Breast epithelium (tissue), 4 donors: ENCODE results near the gene MFRP. TPM values are rescaled to one million over a fixed set of nuclear protein-coding genes. Genes with fewer than 3 reads are reported as not detected.

Experiments used
- DNase-seq, 2 donors: peaks; one replicate each; pipeline ENCODE4 v3.0.0-alpha.2; 2019; ENCODE audit warnings: low spot score in 2 of 2
- H3K27ac ChIP-seq, 2 donors: fragments of 200-600 bp; sonication (generic) in 1 of 2; one replicate each; pipeline ENCODE4 v1.5.1; 2016 to 2019; ENCODE audit warnings: mild to moderate bottlenecking in 1 of 2
- H3K27me3 ChIP-seq, 2 donors: fragments of 200-600 bp; sonication (generic) in 1 of 2; one replicate each; pipeline versions ENCODE4 v1.5.1 to v1.6.0; 2017 to 2019; ENCODE audit warnings: control low read depth in 1 of 2, mild to moderate bottlenecking in 1 of 2
- H3K36me3 ChIP-seq: fragments of 200-600 bp; one replicate; pipeline ENCODE4 v1.5.1; 2019
- H3K4me1 ChIP-seq, 2 donors: fragments of 200-600 bp; sonication (generic); one replicate each; pipeline ENCODE4 v1.5.1; 2016 to 2019; ENCODE audit warnings: control low read depth in 1 of 2
- H3K4me3 ChIP-seq, 3 donors: fragments of 200-600 bp; sonication (generic); 1 replicate in 2 of 3; 2 replicates in 1 of 3; pipeline ENCODE4 v1.5.1; 2016 to 2019; ENCODE audit warnings: mild to moderate bottlenecking in 3 of 3, moderate library complexity in 2 of 3
- H3K9me3 ChIP-seq, 2 donors: fragments of 200-600 bp; sonication (generic) in 1 of 2; one replicate each; pipeline ENCODE4 v1.5.1; 2016 to 2019; ENCODE audit warnings: control low read depth in 1 of 2
- POLR2A ChIP-seq: fragments of 450-650 bp; IDR thresholded peaks from one replicate; pipeline ENCODE4 v1.6.1; 2016; ENCODE audit warnings: antibody characterized with exemption, mild to moderate bottlenecking, moderate library complexity
- POLR2AphosphoS5 ChIP-seq, 3 donors: sonication (generic); formaldehyde crosslinking; IDR thresholded peaks; one replicate each; pipeline ENCODE4 v1.6.1; 2017; ENCODE audit warnings: antibody characterized with exemption in 3 of 3
- intact Hi-C: fragments of 100-400 bp; cut with DNase I; formaldehyde crosslinking; loops from one replicate; pipeline ENCODE4 v1.15.1; 2023; ENCODE audit warnings: low total_unique reads
- total RNA-seq, 3 donors: library from RNA; depleted of rRNA; stranded (reverse); fragments of >200 nt; gene quantifications; one replicate each; pipeline ENCODE4 v1.1.0, GENCODE V29; 2016
- TF ChIP-seq, protein P1 (sequence below), 3 donors: fragments of 450-650 bp; IDR thresholded peaks; one replicate each; pipeline ENCODE4 v1.5.1; 2016 to 2017; ENCODE audit warnings: antibody characterized with exemption in 3 of 3, mild to moderate bottlenecking in 3 of 3, moderate library complexity in 3 of 3

The MFRP gene
- total RNA-seq, 3 donors from 2014 or later = 0.16 TPM; not detected in 2

- TF ChIP-seq, protein P1, sequence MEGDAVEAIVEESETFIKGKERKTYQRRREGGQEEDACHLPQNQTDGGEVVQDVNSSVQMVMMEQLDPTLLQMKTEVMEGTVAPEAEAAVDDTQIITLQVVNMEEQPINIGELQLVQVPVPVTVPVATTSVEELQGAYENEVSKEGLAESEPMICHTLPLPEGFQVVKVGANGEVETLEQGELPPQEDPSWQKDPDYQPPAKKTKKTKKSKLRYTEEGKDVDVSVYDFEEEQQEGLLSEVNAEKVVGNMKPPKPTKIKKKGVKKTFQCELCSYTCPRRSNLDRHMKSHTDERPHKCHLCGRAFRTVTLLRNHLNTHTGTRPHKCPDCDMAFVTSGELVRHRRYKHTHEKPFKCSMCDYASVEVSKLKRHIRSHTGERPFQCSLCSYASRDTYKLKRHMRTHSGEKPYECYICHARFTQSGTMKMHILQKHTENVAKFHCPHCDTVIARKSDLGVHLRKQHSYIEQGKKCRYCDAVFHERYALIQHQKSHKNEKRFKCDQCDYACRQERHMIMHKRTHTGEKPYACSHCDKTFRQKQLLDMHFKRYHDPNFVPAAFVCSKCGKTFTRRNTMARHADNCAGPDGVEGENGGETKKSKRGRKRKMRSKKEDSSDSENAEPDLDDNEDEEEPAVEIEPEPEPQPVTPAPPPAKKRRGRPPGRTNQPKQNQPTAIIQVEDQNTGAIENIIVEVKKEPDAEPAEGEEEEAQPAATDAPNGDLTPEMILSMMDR (IDR thresholded peaks at IDR 0.05) = no peak
- no peak for TF ChIP-seq POLR2A
- no peak for TF ChIP-seq POLR2AphosphoS5 (IDR thresholded peaks at IDR 0.05)
- no peak for DNase-seq
- Histone ChIP-seq H3K27ac (peak overlapping the region; percentile 90 to 96), H3K27me3 (peaks cover 0 to 3% of the 10 kb centered on the region in 2 donors), H3K9me3 (no peaks in the 10 kb centered on the region), H3K4me1 (peaks cover 5 to 15% of the 10 kb centered on the region in 2 donors), H3K36me3 (no peaks in the 10 kb centered on the region), H3K4me3 (no peak overlapping the region)
- intact Hi-C loops = no loop called here
Observed at GRCh38 chr11:119322360-119322739, 24.2 kb downstream of the MFRP start.

DNA sequence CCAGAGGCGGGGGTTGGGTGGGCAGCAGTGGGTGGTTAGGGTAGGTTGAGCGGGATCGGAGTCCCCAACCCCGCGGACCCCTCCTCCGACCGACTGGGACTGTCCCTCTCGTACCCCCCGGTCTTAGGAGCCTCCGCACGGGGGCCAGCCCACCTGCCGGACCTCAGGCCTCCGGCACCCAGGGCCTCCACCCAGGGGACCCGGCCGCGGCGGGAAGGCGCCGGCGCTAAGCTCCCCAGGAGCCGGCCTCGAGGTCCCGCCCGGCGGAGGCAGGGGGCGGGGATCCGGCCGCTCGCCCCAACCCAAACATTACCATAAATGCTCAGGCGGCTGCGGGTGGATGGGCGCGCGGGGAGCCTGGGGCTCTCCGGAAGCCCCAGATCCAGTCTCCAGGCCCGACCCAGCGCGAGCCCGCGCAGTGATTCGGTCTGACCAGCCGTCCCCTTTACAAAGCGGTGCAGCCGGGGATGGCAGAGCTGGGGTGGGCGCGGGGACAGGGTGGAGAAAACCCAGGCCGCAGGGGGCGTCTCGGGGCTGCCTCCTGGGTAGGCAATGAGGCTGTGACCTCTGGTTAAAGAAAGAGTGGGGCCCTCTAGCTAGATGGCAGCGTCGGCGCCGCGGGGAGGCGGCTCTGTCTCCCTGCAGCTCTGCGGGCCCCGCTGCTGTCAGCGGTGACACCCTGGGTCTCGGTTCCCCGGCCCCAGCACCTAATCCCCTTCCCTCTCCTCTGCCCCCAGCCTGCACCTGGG is 25.6 kb downstream of the MFRP start:
- H3K27ac ChIP-seq = peak overlapping the region; percentile 90 to 96
- H3K27me3 ChIP-seq = peaks cover 0 to 3% of the 10 kb centered on the region in 2 donors
- H3K4me1 ChIP-seq = peaks cover 5 to 15% of the 10 kb centered on the region in 2 donors
- peak in 1 of 3 donors; percentile 28 for TF ChIP-seq POLR2AphosphoS5 (IDR thresholded peaks at IDR 0.05)
- TF ChIP-seq POLR2A = peak; percentile 9
- TF ChIP-seq, protein P1 (IDR thresholded peaks at IDR 0.05) = no peak
- intact Hi-C loops = no loop called here
- peak in 1 of 2 donors; percentile 74 for DNase-seq
- no peaks in the 10 kb centered on the region for H3K9me3 ChIP-seq
- peak overlapping the region; percentile 42 to 72 (median 53) for H3K4me3 ChIP-seq
- H3K36me3 ChIP-seq = no peaks in the 10 kb centered on the region

DNA sequence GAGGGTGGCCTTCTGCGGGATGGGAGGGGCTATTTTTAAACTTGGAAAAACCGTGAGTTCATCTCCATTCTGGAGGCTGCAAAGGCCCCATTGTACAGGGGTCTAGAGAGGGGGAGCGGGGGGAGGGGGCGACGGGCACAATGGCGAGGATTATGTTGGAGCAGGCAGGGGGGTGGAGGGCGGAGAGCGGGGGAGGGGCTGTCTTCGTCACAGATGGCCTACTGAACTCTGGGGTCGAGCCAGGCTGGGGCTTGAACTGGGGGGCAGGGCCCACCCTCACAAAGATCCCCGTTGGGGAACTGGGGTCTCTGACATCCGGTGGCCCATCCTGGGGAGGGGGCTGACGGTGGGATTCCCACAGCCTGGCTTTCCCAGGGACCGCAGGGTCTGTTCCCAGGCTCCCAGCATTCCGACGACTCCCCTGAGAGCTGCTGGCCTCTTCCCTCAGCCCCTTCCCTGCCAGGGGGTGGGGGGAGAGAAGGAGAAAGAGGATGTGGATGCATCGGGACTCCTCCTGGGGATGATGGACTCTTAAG is 26.2 kb downstream of the MFRP start:
- Histone ChIP-seq H3K27ac (peak overlapping the region; percentile 90 to 96), H3K27me3 (peaks cover 0 to 3% of the 10 kb centered on the region in 2 donors), H3K4me3 (peak overlapping the region; percentile 42 to 72 (median 53)), H3K9me3 (no peaks in the 10 kb centered on the region), H3K36me3 (no peaks in the 10 kb centered on the region), H3K4me1 (peaks cover 5 to 15% of the 10 kb centered on the region in 2 donors)
- TF ChIP-seq POLR2A = no peak
- TF ChIP-seq, protein P1 (IDR thresholded peaks at IDR 0.05) = no peak
- TF ChIP-seq POLR2AphosphoS5 (IDR thresholded peaks at IDR 0.05) = no peak
- intact Hi-C loops = no loop called here
- no peak for DNase-seq

- no peaks in the 10 kb centered on the region for H3K9me3 ChIP-seq
- H3K27me3 ChIP-seq = peaks cover 0 to 3% of the 10 kb centered on the region in 2 donors
- H3K36me3 ChIP-seq = no peaks in the 10 kb centered on the region
- TF ChIP-seq POLR2A (no peak), POLR2AphosphoS5 (IDR thresholded peaks at IDR 0.05) (no peak)
- TF ChIP-seq, protein P1 (IDR thresholded peaks at IDR 0.05) = no peak
- DNase-seq = no peak
- H3K4me1 ChIP-seq = peaks cover 5 to 15% of the 10 kb centered on the region in 2 donors
- peak overlapping the region; percentile 90 to 96 for H3K27ac ChIP-seq
- intact Hi-C loops = no loop called here
- H3K4me3 ChIP-seq = peak overlapping the region in 1 of 3 donors; percentile 81
Observed at GRCh38 chr11:119319700-119320239, 26.7 kb downstream of the MFRP start.

DNA sequence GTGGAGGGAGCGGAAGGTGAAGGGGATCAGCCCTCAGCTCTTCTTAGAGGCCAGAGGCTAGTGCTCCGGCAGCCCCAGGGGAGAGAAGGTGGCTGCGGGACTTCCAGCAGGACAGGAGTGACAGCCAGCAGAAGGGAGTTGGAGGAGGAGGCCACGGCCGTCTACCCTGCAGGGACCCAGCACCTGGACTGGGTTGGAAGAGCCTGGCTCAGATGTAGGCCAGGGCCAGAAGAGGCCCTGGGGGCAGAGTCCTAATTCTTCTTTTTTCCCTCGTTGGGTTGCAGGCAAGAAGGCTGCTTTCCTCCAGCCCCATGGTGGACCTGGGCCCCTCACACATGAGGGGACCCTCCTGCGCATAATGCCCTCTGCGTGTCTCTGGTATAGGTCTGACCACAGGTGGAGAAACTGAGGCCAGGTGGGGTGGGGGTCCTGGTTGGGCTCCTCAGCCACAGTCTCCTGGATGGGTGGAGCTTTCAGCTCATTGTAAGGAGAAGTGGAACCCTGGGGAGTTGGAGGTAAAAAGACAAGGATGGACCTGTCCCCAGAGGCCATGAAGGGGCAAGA is 27.3 kb downstream of the MFRP start:
- Histone ChIP-seq H3K4me1 (peaks cover 5 to 15% of the 10 kb centered on the region in 2 donors), H3K27ac (peak overlapping the region; percentile 90 to 96), H3K4me3 (peak overlapping the region in 2 of 3 donors; percentile 7 to 81), H3K27me3 (peaks cover 0 to 3% of the 10 kb centered on the region in 2 donors), H3K36me3 (no peaks in the 10 kb centered on the region), H3K9me3 (no peaks in the 10 kb centered on the region)
- no peak for DNase-seq
- intact Hi-C loops = no loop called here
- TF ChIP-seq, protein P1 (IDR thresholded peaks at IDR 0.05) = no peak
- no peak for TF ChIP-seq POLR2AphosphoS5 (IDR thresholded peaks at IDR 0.05)
- TF ChIP-seq POLR2A = no peak
